DOHH2 (cell line): ENCODE results near the gene GDF10.

Experiments
- H3F3A ChIP-seq: fragments of 200-600 bp; sonication (generic), shearing (Covaris generic); 2 replicates; pipeline ENCODE4 v1.6.0; 2016; ENCODE audit warnings: antibody characterized with exemption, mild to moderate bottlenecking; ENCODE audit not compliant: control insufficient read depth, insufficient read depth
- H3K27ac ChIP-seq: fragments of 200-600 bp; sonication (generic); 2 replicates; pipeline ENCODE4 v1.5.1; 2014; ENCODE audit warnings: low read depth, mild to moderate bottlenecking, low read length, moderate library complexity
- H3K27me3 ChIP-seq: fragments of 200-600 bp; sonication (generic); 2 replicates; pipeline ENCODE4 v1.6.1; 2014; ENCODE audit warnings: mild to moderate bottlenecking, low read length, mixed read lengths; ENCODE audit not compliant: control insufficient read depth
- H3K36me3 ChIP-seq: fragments of 200-600 bp; sonication (generic); 2 replicates; pipeline ENCODE4 v1.6.1; 2014; ENCODE audit warnings: mild to moderate bottlenecking, low read length, moderate library complexity, mixed read lengths; ENCODE audit not compliant: control insufficient read depth
- H3K4me1 ChIP-seq: fragments of 200-600 bp; sonication (generic); 2 replicates; pipeline ENCODE4 v1.6.1; 2014; ENCODE audit warnings: mild to moderate bottlenecking, low read length, mixed read lengths; ENCODE audit not compliant: control insufficient read depth
- H3K4me2 ChIP-seq: fragments of 200-600 bp; sonication (generic); 2 replicates; pipeline ENCODE4 v1.6.0; 2014; ENCODE audit warnings: mild to moderate bottlenecking, low read length, moderate library complexity
- H3K4me3 ChIP-seq: fragments of 200-600 bp; sonication (generic); 2 replicates; pipeline ENCODE4 v1.5.1; 2014; ENCODE audit warnings: mild to moderate bottlenecking, low read length, mixed read lengths
- H3K79me2 ChIP-seq: fragments of 200-600 bp; sonication (generic); 2 replicates; pipeline ENCODE4 v1.6.1; 2014; ENCODE audit warnings: mild to moderate bottlenecking, low read length, mixed read lengths; ENCODE audit not compliant: control insufficient read depth
- H3K9me2 ChIP-seq: fragments of 200-600 bp; sonication (generic); replicated peaks from 2 replicates; pipeline ENCODE4 v1.6.1; 2014; ENCODE audit warnings: mild to moderate bottlenecking, low read length, mixed read lengths; ENCODE audit not compliant: control insufficient read depth
- H3K9me3 ChIP-seq: fragments of 200-600 bp; sonication (generic); 2 replicates; pipeline ENCODE4 v1.6.1; 2014; ENCODE audit warnings: antibody characterized with exemption, low read length, mixed read lengths; ENCODE audit not compliant: control insufficient read depth, insufficient read depth
- H4K20me1 ChIP-seq: fragments of 200-600 bp; sonication (generic); 2 replicates; pipeline ENCODE4 v1.6.0; 2014; ENCODE audit warnings: low read depth, mild to moderate bottlenecking, antibody characterized with exemption, low read length, moderate library complexity; ENCODE audit not compliant: control insufficient read depth, insufficient read depth
- EZH2phosphoT487 ChIP-seq: fragments of 200-600 bp; sonication (generic); IDR thresholded peaks from 2 replicates; pipeline ENCODE4 v1.6.1; 2017; ENCODE audit warnings: borderline replicate concordance, mild to moderate bottlenecking, antibody characterized with exemption, low read length, moderate library complexity, mixed read lengths
- TF ChIP-seq, protein P1 (sequence below): fragments of 200-600 bp; sonication (generic); IDR thresholded peaks from one replicate; pipeline ENCODE4 v1.5.1; 2014; ENCODE audit warnings: antibody characterized with exemption, mild to moderate bottlenecking, low read depth, low read length; ENCODE audit not compliant: poor library complexity, severe bottlenecking

GDF10 gene

DNA sequence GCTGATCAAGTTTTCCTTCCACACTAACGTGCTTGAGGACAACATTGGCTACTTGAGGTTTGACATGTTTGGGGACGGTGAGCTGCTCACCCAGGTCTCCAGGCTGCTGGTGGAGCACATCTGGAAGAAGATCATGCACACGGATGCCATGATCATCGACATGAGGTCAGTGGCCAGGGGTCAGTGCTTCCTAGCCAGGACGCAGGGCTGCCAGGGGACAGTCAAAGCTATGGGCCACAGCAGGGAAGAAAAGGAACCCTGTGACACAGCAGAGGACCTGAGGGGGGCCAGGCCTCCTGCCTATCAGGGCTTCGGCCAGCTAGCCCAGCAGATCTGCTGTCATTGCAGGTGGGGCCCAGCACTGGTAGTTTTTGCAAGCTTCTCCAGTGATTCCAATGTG is 53.4 kb downstream of the GDF10 start:
- H3K9me3 ChIP-seq, result no peaks in the 10 kb centered on the region
- no peak overlapping the region for H3K27ac ChIP-seq
- no peaks in the 10 kb centered on the region for H3K79me2 ChIP-seq
- H3K27me3 ChIP-seq, result no peaks in the 10 kb centered on the region
- TF ChIP-seq, protein P1, sequence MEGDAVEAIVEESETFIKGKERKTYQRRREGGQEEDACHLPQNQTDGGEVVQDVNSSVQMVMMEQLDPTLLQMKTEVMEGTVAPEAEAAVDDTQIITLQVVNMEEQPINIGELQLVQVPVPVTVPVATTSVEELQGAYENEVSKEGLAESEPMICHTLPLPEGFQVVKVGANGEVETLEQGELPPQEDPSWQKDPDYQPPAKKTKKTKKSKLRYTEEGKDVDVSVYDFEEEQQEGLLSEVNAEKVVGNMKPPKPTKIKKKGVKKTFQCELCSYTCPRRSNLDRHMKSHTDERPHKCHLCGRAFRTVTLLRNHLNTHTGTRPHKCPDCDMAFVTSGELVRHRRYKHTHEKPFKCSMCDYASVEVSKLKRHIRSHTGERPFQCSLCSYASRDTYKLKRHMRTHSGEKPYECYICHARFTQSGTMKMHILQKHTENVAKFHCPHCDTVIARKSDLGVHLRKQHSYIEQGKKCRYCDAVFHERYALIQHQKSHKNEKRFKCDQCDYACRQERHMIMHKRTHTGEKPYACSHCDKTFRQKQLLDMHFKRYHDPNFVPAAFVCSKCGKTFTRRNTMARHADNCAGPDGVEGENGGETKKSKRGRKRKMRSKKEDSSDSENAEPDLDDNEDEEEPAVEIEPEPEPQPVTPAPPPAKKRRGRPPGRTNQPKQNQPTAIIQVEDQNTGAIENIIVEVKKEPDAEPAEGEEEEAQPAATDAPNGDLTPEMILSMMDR, result no peak
- TF ChIP-seq EZH2phosphoT487, result no peak
- no peaks in the 10 kb centered on the region for H3K9me2 ChIP-seq
- no peaks in the 10 kb centered on the region for H3F3A ChIP-seq
- no peaks in the 10 kb centered on the region for H3K36me3 ChIP-seq
- H3K4me1 ChIP-seq, result no peaks in the 10 kb centered on the region
- no peaks in the 10 kb centered on the region for H4K20me1 ChIP-seq
- H3K4me3 ChIP-seq, result no peak overlapping the region
- no peak overlapping the region for H3K4me2 ChIP-seq

DNA sequence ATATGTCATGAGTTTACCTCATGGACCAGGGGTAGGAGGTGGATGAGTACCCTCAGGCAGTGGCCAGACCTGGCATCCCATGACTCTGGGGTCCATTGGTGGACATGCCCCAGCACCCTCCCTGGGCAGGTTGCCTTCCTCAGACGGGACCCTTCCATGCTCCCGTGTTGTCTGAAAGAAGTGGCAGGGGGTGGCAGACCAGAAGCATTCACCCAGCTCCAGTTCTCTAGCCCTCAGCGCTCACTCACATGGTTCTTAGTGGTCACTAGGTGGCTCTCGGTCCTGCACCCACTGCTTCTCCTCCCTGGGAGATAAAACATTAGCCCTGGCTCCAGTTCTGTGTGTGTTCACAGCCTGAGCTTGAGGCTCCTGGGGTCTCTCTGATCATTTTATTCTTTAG is 54.2 kb downstream of the GDF10 start:
- no peaks in the 10 kb centered on the region for H3K4me1 ChIP-seq
- H3K4me2 ChIP-seq, result no peak overlapping the region
- H3K27me3 ChIP-seq, result no peaks in the 10 kb centered on the region
- TF ChIP-seq, protein P1, result no peak
- TF ChIP-seq EZH2phosphoT487, result no peak
- H3K9me3 ChIP-seq, result no peaks in the 10 kb centered on the region
- H3K27ac ChIP-seq, result no peak overlapping the region
- no peaks in the 10 kb centered on the region for H3K79me2 ChIP-seq
- no peak overlapping the region for H3K4me3 ChIP-seq
- no peaks in the 10 kb centered on the region for H3K36me3 ChIP-seq
- no peaks in the 10 kb centered on the region for H4K20me1 ChIP-seq
- no peaks in the 10 kb centered on the region for H3K9me2 ChIP-seq
- no peaks in the 10 kb centered on the region for H3F3A ChIP-seq

DNA sequence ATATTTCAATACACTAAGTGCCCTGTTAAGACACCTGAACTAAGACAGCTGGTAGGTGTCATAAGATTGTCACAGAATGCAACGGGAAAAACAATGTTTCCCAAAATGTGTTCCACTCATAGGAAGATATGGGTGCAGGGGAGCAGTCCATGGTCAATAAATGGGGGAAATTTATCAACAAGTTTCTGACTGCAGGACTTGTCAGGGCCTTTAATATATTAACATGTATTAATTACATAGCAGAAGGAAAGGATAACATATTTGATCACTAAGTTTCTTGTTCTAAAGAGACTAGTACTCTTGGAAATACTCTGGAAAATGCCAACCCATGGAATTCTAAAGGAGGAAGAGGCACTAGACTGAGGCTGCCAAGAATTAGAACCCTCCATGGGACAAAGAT is 54.9 kb downstream of the GDF10 start:
- H3K4me1 ChIP-seq, result no peaks in the 10 kb centered on the region
- TF ChIP-seq, protein P1, result no peak
- TF ChIP-seq EZH2phosphoT487, result no peak
- no peaks in the 10 kb centered on the region for H3K79me2 ChIP-seq
- no peaks in the 10 kb centered on the region for H4K20me1 ChIP-seq
- no peak overlapping the region for H3K4me3 ChIP-seq
- no peaks in the 10 kb centered on the region for H3F3A ChIP-seq
- H3K27me3 ChIP-seq, result no peaks in the 10 kb centered on the region
- no peaks in the 10 kb centered on the region for H3K36me3 ChIP-seq
- no peaks in the 10 kb centered on the region for H3K9me3 ChIP-seq
- no peak overlapping the region for H3K4me2 ChIP-seq
- H3K27ac ChIP-seq, result no peak overlapping the region
- no peaks in the 10 kb centered on the region for H3K9me2 ChIP-seq

DNA sequence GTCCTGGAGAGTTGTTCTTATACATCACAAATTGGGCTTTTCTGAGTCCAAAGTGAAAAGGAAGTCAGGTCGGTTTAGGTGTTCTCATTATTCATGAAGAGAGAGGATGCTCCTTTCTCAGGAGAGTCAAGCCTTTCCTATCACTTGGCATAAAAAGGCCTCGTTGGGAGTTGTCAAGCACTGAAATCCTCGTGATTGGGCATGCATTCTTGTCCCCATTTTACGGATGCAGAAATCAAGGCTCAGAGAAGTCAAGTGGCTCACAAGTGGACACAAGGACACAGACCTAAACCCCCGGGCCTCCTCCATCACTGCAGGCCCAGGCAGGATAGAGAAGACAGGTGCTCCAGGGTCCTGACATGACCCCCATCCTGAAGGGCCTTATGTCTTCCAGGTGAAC is 56.7 kb downstream of the GDF10 start:
- Histone ChIP-seq H3K4me1 (no peaks in the 10 kb centered on the region), H3K36me3 (no peaks in the 10 kb centered on the region), H4K20me1 (no peaks in the 10 kb centered on the region), H3K9me2 (no peaks in the 10 kb centered on the region), H3K27me3 (no peaks in the 10 kb centered on the region), H3K4me2 (no peak overlapping the region), H3K27ac (no peak overlapping the region), H3K79me2 (no peaks in the 10 kb centered on the region), H3K9me3 (no peaks in the 10 kb centered on the region), H3F3A (no peaks in the 10 kb centered on the region), H3K4me3 (no peak overlapping the region)
- no peak for TF ChIP-seq EZH2phosphoT487
- TF ChIP-seq, protein P1, result no peak
